HepG2 (cell line): ENCODE results near the gene LRRC17. TPM values are rescaled to one million over a fixed set of nuclear protein-coding genes. Genes with fewer than 3 reads are reported as not detected.

Source experiments
- ATAC-seq: fragments of 200-7000 bp; cut with Tn5 transposase; 3 replicates; pipeline ENCODE4 v1.9.1; 2020; ENCODE audit warnings: mild to moderate bottlenecking, moderate library complexity
- BruUV-seq: library from RNA; stranded (reverse); fragments of 400-500 nt; replicated peaks from 2 replicates; lab custom pipeline; 2021; lab: Mats Ljungman, UMichigan
- CTCF ChIA-PET: fragments of 300-600 bp; formaldehyde crosslinking; extraction: SDS; loops from one replicate; lab custom pipeline; 2021; ENCODE audit warnings: low total read pairs, inconsistent platforms, low intra/inter-chr PET ratio; lab: Yijun Ruan, JAX
- POLR2A ChIA-PET: fragments of 350-600 bp; sonication (Branson Sonifier 250); formaldehyde crosslinking; loops from one replicate; lab custom pipeline; 2020; ENCODE audit warnings: antibody characterized with exemption, inconsistent platforms; lab: Yijun Ruan, JAX
- DNase-seq: peaks from one replicate; pipeline ENCODE4 v3.0.0-alpha.2; 2015; ENCODE audit warnings: low spot score
- FAIRE-seq: peaks from 3 replicates; lab custom pipeline; 2011; peaks lifted over from hg19 to GRCh38; lab: Jason Lieb, UNC
- H2AFZ ChIP-seq: one replicate; pipeline ENCODE4 v1.6.1; 2011; ENCODE audit warnings: low read length, inconsistent platforms
- H3K27ac ChIP-seq: fragments of 300-600 bp; 3 replicates; pipeline ENCODE4 v1.8.0; 2011; ENCODE audit warnings: mixed run types, mild to moderate bottlenecking, mixed read lengths, low read length, inconsistent platforms; ENCODE audit not compliant: insufficient read depth; ENCODE audit errors: extremely low read length
- H3K27me3 ChIP-seq, 2 experiments: fragments of 200-600 bp in 1 of 2; 2 replicates in 1 of 2; 3 replicates in 1 of 2; pipeline versions ENCODE4 v1.6.0 to v1.8.0; 2011; ENCODE audit warnings: low read length in 2 of 2, mild to moderate bottlenecking in 2 of 2, moderate library complexity in 2 of 2, inconsistent platforms in 1 of 2; ENCODE audit not compliant: insufficient read depth in 2 of 2, control insufficient read depth in 1 of 2
- H3K36me3 ChIP-seq, 2 experiments: fragments of 200-600 bp in 1 of 2; replicated peaks in 1 of 2; 2 replicates in 1 of 2; 3 replicates in 1 of 2; pipeline versions ENCODE4 v1.5.1 to v1.8.0; 2011; ENCODE audit warnings: low read length in 2 of 2, inconsistent platforms in 1 of 2; ENCODE audit not compliant: insufficient read depth in 2 of 2, control insufficient read depth in 1 of 2
- H3K4me1 ChIP-seq: 2 replicates; pipeline ENCODE4 v1.5.1; 2012; ENCODE audit warnings: low read length, inconsistent platforms; ENCODE audit not compliant: insufficient read depth
- H3K4me2 ChIP-seq: 2 replicates; pipeline ENCODE4 v1.6.0; 2011; ENCODE audit warnings: low read depth, low read length, inconsistent platforms
- H3K4me3 ChIP-seq, 3 experiments: fragments of 200-600 bp in 1 of 3; sonication (generic), shearing (Covaris generic) in 1 of 3; replicated peaks in 1 of 3; 2 replicates each; pipeline ENCODE4 v1.5.1; 2011 to 2016; ENCODE audit warnings: low read length in 3 of 3, inconsistent platforms in 2 of 3, low read depth in 2 of 3, mild to moderate bottlenecking in 2 of 3, control low read depth in 1 of 3, mixed read lengths in 1 of 3; ENCODE audit not compliant: insufficient read depth in 1 of 3
- H3K79me2 ChIP-seq: one replicate; pipeline ENCODE4 v1.6.1; 2011; ENCODE audit warnings: low read length, inconsistent platforms; ENCODE audit not compliant: insufficient read depth
- H3K9ac ChIP-seq: 2 replicates; pipeline ENCODE4 v1.6.0; 2011; ENCODE audit warnings: mild to moderate bottlenecking, low read depth, low read length, inconsistent platforms; ENCODE audit not compliant: insufficient read depth
- H3K9me3 ChIP-seq: 2 replicates; pipeline ENCODE4 v1.5.1; 2012; ENCODE audit warnings: mild to moderate bottlenecking, low read length
- H4K20me1 ChIP-seq: 2 replicates; pipeline ENCODE4 v1.6.0; 2011; ENCODE audit warnings: inconsistent platforms, mild to moderate bottlenecking, low read length, moderate library complexity; ENCODE audit not compliant: insufficient read depth
- AKAP8 ChIP-seq: sonication (generic); formaldehyde crosslinking; IDR thresholded peaks from 2 replicates; pipeline ENCODE4 v1.5.1; 2020; ENCODE audit warnings: mild to moderate bottlenecking, missing genetic modification reagents
- EED ChIP-seq: sonication (generic); formaldehyde crosslinking; IDR thresholded peaks from 2 replicates; pipeline ENCODE4 v1.5.0; 2020; ENCODE audit warnings: mild to moderate bottlenecking, missing genetic modification reagents
- ETV5 ChIP-seq: IDR thresholded peaks from 2 replicates; pipeline ENCODE4 v1.6.1; 2018; ENCODE audit warnings: missing biosample characterization, missing genetic modification reagents, inconsistent platforms, borderline replicate concordance
- FOSL2 ChIP-seq: sonication (generic); formaldehyde crosslinking; IDR thresholded peaks from 2 replicates; pipeline ENCODE4 v1.4.0; 2020; ENCODE audit warnings: missing genetic modification reagents
- GABPB1 ChIP-seq: IDR thresholded peaks from 2 replicates; pipeline ENCODE4 v1.6.1; 2016; ENCODE audit warnings: mild to moderate bottlenecking, missing genetic modification reagents, moderate library complexity, missing compliant biosample characterization
- NKX3-1 ChIP-seq: sonication (generic); formaldehyde crosslinking; IDR thresholded peaks from 2 replicates; pipeline ENCODE4 v1.5.0; 2020; ENCODE audit warnings: missing genetic modification reagents
- NR2F6 ChIP-seq, 2 experiments: IDR thresholded peaks; 2 replicates each; pipeline ENCODE4 v1.6.1; 2016; ENCODE audit warnings: antibody characterized with exemption in 1 of 2, mild to moderate bottlenecking in 1 of 2
- POLR2AphosphoS5 ChIP-seq: IDR thresholded peaks from 2 replicates; pipeline ENCODE4 v1.6.1; 2012; ENCODE audit warnings: low read depth, low read length
- SMARCE1 ChIP-seq: fragments of 450-650 bp; IDR thresholded peaks from 2 replicates; pipeline ENCODE4 v1.6.1; 2017; ENCODE audit warnings: borderline replicate concordance
- SP140L ChIP-seq: sonication (generic); formaldehyde crosslinking; IDR thresholded peaks from 2 replicates; pipeline ENCODE4 v1.4.0; 2020; ENCODE audit warnings: missing genetic modification reagents, borderline replicate concordance
- STAT5B ChIP-seq: sonication (generic); formaldehyde crosslinking; IDR thresholded peaks from 2 replicates; pipeline ENCODE4 v1.4.0; 2020; ENCODE audit warnings: missing genetic modification reagents
- ZKSCAN8 ChIP-seq: IDR thresholded peaks from 2 replicates; pipeline ENCODE4 v1.6.1; 2016; ENCODE audit warnings: borderline replicate concordance, missing genetic modification reagents, missing compliant biosample characterization
- ZNF138 ChIP-seq: sonication (generic); formaldehyde crosslinking; IDR thresholded peaks from 2 replicates; pipeline ENCODE4 v1.5.0; 2020; ENCODE audit warnings: mild to moderate bottlenecking, low read depth, missing genetic modification reagents
- ZNF264 ChIP-seq: sonication (generic); formaldehyde crosslinking; IDR thresholded peaks from 2 replicates; pipeline ENCODE4 v1.4.0; 2020; ENCODE audit warnings: missing genetic modification reagents
- ZNF292 ChIP-seq: sonication (generic); formaldehyde crosslinking; IDR thresholded peaks from 2 replicates; pipeline ENCODE4 v1.8.1; 2022; ENCODE audit warnings: mild to moderate bottlenecking, low read depth, missing genetic modification reagents, borderline replicate concordance
- ZNF878 ChIP-seq: sonication (generic); formaldehyde crosslinking; IDR thresholded peaks from 2 replicates; pipeline ENCODE4 v1.8.1; 2023; ENCODE audit warnings: mild to moderate bottlenecking, missing genetic modification reagents, moderate library complexity
- WGBS: methylation state at CpG from one replicate; pipeline ENCODE4 v1.1.6; 2017; ENCODE audit warnings: low lambda C conversion rate; 5-methylcytosine and 5-hydroxymethylcytosine counted together
- in situ Hi-C: cut with HindIII; loops from 2 replicates; pipeline ENCODE4 v1.10.0; 2017; ENCODE audit warnings: low pct_unique_long_range_greater_than_20kb; ENCODE audit not compliant: extremely low pct_ligation_motif_present
- intact Hi-C: fragments of 100-400 bp; cut with micrococcal nuclease; formaldehyde crosslinking; loops from one replicate; pipeline ENCODE4 v1.10.0; 2022; ENCODE audit not compliant: unreplicated experiment
- polyA plus RNA-seq, 8 experiments: library from polyadenylated mRNA; depleted of rRNA in 3 of 8; stranded (reverse) in 7 of 8; unstranded in 1 of 8; fragments of >200 nt; fragmentation: Illumina TruSeq in 4 of 8; extraction: Trizol in 4 of 8; gene quantifications; 2 replicates each; pipeline versions ENCODE4 v1.2.1 to v1.2.3, GENCODE V29; 2011 to 2016; ENCODE audit warnings: low read depth in 4 of 8, missing spikeins in 1 of 8, mixed read lengths in 1 of 8; ENCODE audit not compliant: insufficient read depth in 1 of 8
- total RNA-seq, 5 experiments: library from RNA; depleted of rRNA; stranded (reverse); fragments of >200 nt; fragmentation: Illumina TruSeq; extraction: Trizol; gene quantifications; 2 replicates each; pipeline ENCODE4 v1.2.3, GENCODE V29; 2016; ENCODE audit warnings: low read depth in 1 of 5
- TF ChIP-seq, protein P1 (sequence below): sonication (generic); formaldehyde crosslinking; IDR thresholded peaks from 2 replicates; pipeline ENCODE4 v1.4.0; 2020; ENCODE audit warnings: missing genetic modification reagents; ENCODE audit errors: not compliant biosample characterization
- TF ChIP-seq, protein P2 (sequence below): fragments of 450-650 bp; IDR thresholded peaks from 2 replicates; pipeline ENCODE4 v1.6.1; 2017; ENCODE audit warnings: mild to moderate bottlenecking

The LRRC17 gene
- total and polyA plus RNA-seq, 2 of the 13 experiments (the other 11 are each of a cell fraction or from before 2014, with no cell fraction given) = 0.20 to 0.66 TPM

DNA sequence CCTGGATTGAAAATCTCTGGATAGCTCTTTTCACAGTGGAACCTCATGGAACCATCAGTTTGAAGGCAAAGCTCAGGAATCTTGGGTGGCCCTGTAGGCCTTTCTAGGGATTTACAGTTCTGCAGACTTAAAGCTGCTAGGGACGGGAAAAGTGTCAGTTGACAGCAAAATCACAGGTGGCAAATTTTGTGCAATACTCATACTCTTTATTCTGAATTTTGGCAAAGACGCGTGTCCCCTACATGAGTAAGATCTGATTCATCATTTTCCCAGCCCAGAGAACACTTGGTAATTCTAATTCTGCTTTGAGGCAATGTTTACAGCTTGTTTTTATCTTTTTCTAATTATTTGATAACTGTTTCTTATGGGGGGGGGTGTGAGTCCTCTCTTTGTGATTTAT, 3.6 kb downstream of the LRRC17 start:
- Histone ChIP-seq H3K4me3 (no peak overlapping the region), H3K9ac (no peak overlapping the region), H2AFZ (no peak overlapping the region), H3K36me3 (no peaks in the 10 kb centered on the region), H4K20me1 (no peaks in the 10 kb centered on the region), H3K9me3 (no peaks in the 10 kb centered on the region), H3K27me3 (no peaks in the 10 kb centered on the region), H3K4me2 (no peak overlapping the region), H3K4me1 (no peaks in the 10 kb centered on the region), H3K27ac (no peak overlapping the region), H3K79me2 (no peaks in the 10 kb centered on the region)
- intact Hi-C loops = no loop called here
- in situ Hi-C loops = no loop called here
- DNase-seq (no peak), FAIRE-seq (no peak), ATAC-seq (no peak)
- no peak for TF ChIP-seq ZNF292 (CRISPR knock-in tag)
- BruUV-seq = no TSS peak
- POLR2A ChIA-PET = no interaction called here
- CTCF ChIA-PET = no interaction called here
- WGBS = 97% methylated on average over 3 of the region's 3 CpGs

DNA sequence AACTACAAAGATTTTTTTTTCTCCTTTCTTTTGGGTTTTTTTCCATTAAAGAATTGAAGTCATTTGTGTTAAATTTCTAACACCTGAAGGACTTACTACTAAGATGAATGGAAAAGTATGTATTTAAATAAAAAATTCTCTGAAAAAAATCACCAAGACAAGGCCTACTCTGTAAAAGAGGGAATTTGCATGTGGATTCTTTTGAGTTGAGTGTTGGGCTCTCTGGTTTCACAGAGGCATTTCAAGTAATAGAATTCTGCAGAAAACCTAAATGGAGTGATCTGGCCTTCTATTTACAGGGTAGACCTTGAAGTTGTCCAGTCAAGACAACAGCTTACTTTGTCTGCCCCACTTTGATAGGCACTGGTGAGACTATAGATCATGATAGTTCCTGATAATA, 4.1 kb downstream of the LRRC17 start:
- no peak overlapping the region for H3K4me2 ChIP-seq
- BruUV-seq = no TSS peak
- no peak overlapping the region for H2AFZ ChIP-seq
- H4K20me1 ChIP-seq = no peaks in the 10 kb centered on the region
- CTCF ChIA-PET = no interaction called here
- H3K79me2 ChIP-seq = no peaks in the 10 kb centered on the region
- in situ Hi-C loops = no loop called here
- DNase-seq (no peak), ATAC-seq (no peak), FAIRE-seq (no peak)
- no peak overlapping the region for H3K27ac ChIP-seq
- no peaks in the 10 kb centered on the region for H3K36me3 ChIP-seq
- no peak overlapping the region for H3K4me3 ChIP-seq
- H3K9me3 ChIP-seq = no peaks in the 10 kb centered on the region
- no peak overlapping the region for H3K9ac ChIP-seq
- intact Hi-C loops = no loop called here
- H3K4me1 ChIP-seq = no peaks in the 10 kb centered on the region
- POLR2A ChIA-PET = no interaction called here
- no peaks in the 10 kb centered on the region for H3K27me3 ChIP-seq
- TF ChIP-seq SMARCE1 (no peak), ZKSCAN8 (CRISPR knock-in tag) (no peak), EED (CRISPR knock-in tag) (no peak), ZNF878 (no peak), FOSL2 (CRISPR knock-in tag) (no peak), GABPB1 (no peak), ZNF138 (no peak), ETV5 (CRISPR knock-in tag) (no peak), NKX3-1 (CRISPR knock-in tag) (no peak), STAT5B (CRISPR knock-in tag) (no peak), ZNF264 (CRISPR knock-in tag) (no peak), POLR2AphosphoS5 (no peak), SP140L (CRISPR knock-in tag) (no peak), AKAP8 (CRISPR knock-in tag) (no peak), NR2F6 (IDR thresholded peaks at IDR 0.05) (no peak), NR2F6 (CRISPR knock-in tag; IDR thresholded peaks at IDR 0.05) (no peak)
- TF ChIP-seq, protein P1, sequence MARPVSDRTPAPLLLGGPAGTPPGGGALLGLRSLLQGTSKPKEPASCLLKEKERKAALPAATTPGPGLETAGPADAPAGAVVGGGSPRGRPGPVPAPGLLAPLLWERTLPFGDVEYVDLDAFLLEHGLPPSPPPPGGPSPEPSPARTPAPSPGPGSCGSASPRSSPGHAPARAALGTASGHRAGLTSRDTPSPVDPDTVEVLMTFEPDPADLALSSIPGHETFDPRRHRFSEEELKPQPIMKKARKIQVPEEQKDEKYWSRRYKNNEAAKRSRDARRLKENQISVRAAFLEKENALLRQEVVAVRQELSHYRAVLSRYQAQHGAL = no peak
- TF ChIP-seq, protein P2, sequence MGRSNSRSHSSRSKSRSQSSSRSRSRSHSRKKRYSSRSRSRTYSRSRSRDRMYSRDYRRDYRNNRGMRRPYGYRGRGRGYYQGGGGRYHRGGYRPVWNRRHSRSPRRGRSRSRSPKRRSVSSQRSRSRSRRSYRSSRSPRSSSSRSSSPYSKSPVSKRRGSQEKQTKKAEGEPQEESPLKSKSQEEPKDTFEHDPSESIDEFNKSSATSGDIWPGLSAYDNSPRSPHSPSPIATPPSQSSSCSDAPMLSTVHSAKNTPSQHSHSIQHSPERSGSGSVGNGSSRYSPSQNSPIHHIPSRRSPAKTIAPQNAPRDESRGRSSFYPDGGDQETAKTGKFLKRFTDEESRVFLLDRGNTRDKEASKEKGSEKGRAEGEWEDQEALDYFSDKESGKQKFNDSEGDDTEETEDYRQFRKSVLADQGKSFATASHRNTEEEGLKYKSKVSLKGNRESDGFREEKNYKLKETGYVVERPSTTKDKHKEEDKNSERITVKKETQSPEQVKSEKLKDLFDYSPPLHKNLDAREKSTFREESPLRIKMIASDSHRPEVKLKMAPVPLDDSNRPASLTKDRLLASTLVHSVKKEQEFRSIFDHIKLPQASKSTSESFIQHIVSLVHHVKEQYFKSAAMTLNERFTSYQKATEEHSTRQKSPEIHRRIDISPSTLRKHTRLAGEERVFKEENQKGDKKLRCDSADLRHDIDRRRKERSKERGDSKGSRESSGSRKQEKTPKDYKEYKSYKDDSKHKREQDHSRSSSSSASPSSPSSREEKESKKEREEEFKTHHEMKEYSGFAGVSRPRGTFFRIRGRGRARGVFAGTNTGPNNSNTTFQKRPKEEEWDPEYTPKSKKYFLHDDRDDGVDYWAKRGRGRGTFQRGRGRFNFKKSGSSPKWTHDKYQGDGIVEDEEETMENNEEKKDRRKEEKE = no peak
